Neural crest cell (in vitro differentiated cells): ENCODE data around the gene LBHD2. TPM values are rescaled to one million over a fixed set of nuclear protein-coding genes. Genes with fewer than 3 reads are reported as not detected.

ENCODE experiments used
- DNase-seq: peaks from one replicate; pipeline ENCODE4 v3.0.0; 2021; ENCODE audit warnings: low read depth, mixed read lengths, low spot score
- H3K27ac Mint-ChIP-seq: one replicate; pipeline ENCODE4 v1.8.0; 2021; ENCODE audit warnings: mild to moderate bottlenecking, mixed read lengths; ENCODE audit not compliant: unreplicated experiment
- H3K27me3 Mint-ChIP-seq: 2 replicates; pipeline ENCODE4 v1.8.0; 2021; ENCODE audit warnings: low read depth, mild to moderate bottlenecking, mixed read lengths
- H3K36me3 Mint-ChIP-seq: 2 replicates; pipeline ENCODE4 v1.8.0; 2021; ENCODE audit warnings: low read depth, mild to moderate bottlenecking, mixed read lengths
- H3K4me1 Mint-ChIP-seq: 2 replicates; pipeline ENCODE4 v1.8.0; 2021; ENCODE audit warnings: mixed read lengths
- H3K4me3 Mint-ChIP-seq: one replicate; pipeline ENCODE4 v1.8.0; 2021; ENCODE audit warnings: mild to moderate bottlenecking, mixed read lengths
- H3K9me3 Mint-ChIP-seq: 2 replicates; pipeline ENCODE4 v1.8.0; 2021; ENCODE audit warnings: mixed read lengths
- total RNA-seq: library from RNA; stranded (reverse); gene quantifications from 2 replicates; pipeline ENCODE4 v1.2.1, GENCODE V29; 2021
- TF ChIP-seq, protein P1 (sequence below): fragments of 200-600 bp; sonication (generic); conservative IDR thresholded peaks from 2 replicates; pipeline ENCODE4 v1.5.0; 2021; ENCODE audit warnings: antibody characterized with exemption, mild to moderate bottlenecking

Gene LBHD2
- total RNA-seq, 1 donor from 2014 or later: not detected

DNA sequence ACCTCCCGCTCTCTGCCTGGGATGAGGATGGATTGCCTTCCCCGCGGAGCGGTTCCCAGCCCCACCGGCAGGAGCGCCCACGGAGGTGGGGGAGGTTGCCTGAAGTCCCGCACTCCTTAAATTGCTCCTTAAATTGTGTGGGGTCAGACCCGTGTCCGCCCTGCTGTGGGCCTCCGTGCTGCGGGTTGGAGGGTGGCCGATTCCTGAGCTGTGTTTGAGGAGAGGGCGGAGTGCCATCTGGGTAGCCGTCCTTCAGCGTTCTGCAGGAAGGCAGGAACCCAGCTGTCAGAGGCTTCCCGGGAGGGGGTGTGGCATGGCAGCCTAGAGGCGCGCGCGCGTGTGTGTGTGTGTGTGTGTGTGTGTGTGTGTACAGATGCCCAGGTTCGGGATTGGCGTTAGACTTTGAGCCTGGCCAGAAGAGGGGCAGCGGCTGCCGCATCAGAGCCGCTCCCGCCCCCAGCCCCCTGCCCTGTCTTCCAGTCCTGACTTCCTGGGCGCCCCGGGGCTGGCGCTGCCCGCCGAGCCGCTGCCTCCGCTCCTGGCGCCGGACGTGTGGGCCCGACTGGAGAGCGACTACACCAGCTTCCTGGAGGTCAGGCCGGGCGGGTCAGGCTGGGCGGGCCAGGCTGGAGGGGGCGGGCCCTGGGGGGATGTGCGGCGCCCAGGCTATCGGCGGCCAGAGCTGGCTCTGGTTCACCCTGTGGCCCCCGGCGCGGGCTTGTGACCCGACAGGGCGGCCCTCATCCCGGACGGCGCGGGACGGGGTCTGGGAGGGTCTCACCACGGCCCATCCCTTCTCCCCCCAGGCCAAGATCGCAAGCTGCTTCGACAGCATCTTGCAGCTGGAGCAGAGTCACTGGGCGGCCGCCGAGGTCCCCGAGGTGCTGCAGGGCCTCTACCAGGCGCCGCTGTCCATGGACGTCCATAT is 19.7 kb downstream of the LBHD2 start:
- TF ChIP-seq, protein P1, sequence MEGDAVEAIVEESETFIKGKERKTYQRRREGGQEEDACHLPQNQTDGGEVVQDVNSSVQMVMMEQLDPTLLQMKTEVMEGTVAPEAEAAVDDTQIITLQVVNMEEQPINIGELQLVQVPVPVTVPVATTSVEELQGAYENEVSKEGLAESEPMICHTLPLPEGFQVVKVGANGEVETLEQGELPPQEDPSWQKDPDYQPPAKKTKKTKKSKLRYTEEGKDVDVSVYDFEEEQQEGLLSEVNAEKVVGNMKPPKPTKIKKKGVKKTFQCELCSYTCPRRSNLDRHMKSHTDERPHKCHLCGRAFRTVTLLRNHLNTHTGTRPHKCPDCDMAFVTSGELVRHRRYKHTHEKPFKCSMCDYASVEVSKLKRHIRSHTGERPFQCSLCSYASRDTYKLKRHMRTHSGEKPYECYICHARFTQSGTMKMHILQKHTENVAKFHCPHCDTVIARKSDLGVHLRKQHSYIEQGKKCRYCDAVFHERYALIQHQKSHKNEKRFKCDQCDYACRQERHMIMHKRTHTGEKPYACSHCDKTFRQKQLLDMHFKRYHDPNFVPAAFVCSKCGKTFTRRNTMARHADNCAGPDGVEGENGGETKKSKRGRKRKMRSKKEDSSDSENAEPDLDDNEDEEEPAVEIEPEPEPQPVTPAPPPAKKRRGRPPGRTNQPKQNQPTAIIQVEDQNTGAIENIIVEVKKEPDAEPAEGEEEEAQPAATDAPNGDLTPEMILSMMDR: no peak
- H3K9me3 Mint-ChIP-seq: no peaks in the 10 kb centered on the region
- H3K4me3 Mint-ChIP-seq: no peak overlapping the region

DNA sequence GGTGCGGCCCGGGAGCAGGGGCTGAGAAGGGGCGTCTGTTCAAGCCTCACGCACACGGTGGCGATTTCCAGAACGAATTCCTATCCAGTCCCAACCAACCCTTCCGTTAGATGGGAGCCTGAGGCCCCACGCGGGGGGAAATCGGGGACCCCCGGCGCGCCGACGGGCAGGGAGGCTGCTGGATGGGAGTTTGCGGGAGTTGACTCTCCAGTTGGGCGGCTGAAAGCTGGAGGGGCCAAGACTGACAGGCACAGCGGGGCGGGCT is 20.3 kb downstream of the LBHD2 start:
- Mint-ChIP-seq H3K27ac (no peak overlapping the region), H3K9me3 (no peaks in the 10 kb centered on the region), H3K36me3 (no peaks in the 10 kb centered on the region), H3K4me3 (no peak overlapping the region), H3K27me3 (peaks cover 26% of the 10 kb centered on the region), H3K4me1 (peaks cover 5% of the 10 kb centered on the region)
- DNase-seq: no peak
- TF ChIP-seq, protein P1: no peak

More for the DNA sequence above, 19.7 kb downstream of the LBHD2 start:
- H3K36me3 Mint-ChIP-seq: no peaks in the 10 kb centered on the region
- no peak for DNase-seq
- peaks cover 5% of the 10 kb centered on the region for H3K4me1 Mint-ChIP-seq
- peaks cover 26% of the 10 kb centered on the region for H3K27me3 Mint-ChIP-seq
- no peak overlapping the region for H3K27ac Mint-ChIP-seq

DNA sequence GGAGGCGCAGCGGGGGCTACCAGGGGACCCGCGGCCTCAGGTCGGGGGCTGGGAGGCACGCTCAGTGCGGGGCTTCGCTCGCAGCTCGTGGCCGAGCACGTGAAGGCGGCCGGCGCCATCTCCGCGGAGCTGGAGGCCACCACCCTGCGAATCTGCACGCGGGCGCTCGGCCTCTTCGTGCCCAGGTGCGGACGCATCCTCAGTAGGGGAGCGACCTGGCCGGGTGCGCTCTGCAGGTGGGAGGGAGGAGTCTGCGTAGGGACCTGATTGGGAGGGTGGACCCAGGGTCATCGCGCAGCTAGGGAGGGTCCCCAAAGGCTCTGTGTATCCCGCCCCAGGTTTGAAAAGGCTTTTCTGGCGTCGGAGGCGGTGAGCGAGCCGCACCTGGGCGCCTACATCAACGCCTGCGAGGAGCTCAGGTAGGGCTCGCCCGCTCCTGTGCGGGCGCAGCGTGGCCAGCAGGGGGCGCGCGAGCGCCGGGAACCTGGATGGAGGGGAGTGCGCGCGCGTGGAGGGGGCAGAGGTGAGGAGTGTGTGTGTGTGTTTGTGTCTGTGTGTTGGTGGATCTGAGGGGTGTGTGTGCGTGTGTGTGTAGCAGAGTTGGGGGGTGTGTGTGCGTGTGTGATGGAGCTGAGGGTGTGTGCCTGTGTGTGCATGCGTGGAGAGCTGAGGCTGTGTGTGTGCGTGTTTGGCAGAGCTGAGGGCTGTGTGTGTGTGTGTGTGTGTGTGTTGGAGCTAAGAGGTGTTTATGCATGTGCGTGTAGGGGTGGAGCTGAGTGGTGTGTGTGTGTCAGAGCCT is 20.8 kb downstream of the LBHD2 start:
- peaks cover 27% of the 10 kb centered on the region for H3K27me3 Mint-ChIP-seq
- H3K36me3 Mint-ChIP-seq: no peaks in the 10 kb centered on the region
- peaks cover 5% of the 10 kb centered on the region for H3K4me1 Mint-ChIP-seq
- TF ChIP-seq, protein P1: peak; percentile 95
- no peak overlapping the region for H3K27ac Mint-ChIP-seq
- no peak overlapping the region for H3K4me3 Mint-ChIP-seq
- H3K9me3 Mint-ChIP-seq: no peaks in the 10 kb centered on the region
- peak; percentile 74 for DNase-seq

DNA sequence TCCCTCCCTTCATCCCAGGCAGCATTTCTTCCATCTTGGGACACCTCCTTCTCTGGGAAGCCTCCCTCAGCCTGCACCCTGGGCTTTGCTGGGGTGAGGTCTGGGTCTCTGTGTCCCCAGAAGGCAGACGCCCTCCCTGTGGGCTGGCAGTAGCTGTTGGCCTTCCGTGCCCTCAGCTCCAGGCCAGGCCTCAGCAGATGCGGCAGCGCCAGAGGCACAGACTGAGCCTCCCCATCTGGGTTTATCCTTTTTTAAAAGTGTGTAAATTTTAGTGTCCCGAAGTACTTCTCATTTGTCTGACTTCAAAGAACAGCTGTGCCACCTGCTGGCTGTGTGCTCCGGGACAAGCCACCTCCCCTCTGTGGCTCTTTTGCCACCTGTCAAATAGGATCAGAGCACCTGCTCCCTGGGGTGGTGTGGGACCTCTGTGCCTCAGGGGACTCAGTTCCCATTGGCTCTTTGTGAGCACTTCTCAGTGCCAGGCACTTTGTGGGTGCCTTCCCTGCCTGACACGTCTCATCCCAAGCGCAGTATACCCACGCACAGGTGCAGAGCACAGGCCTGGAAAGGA is 21.7 kb downstream of the LBHD2 start:
- no peaks in the 10 kb centered on the region for H3K9me3 Mint-ChIP-seq
- H3K4me3 Mint-ChIP-seq: no peak overlapping the region
- no peak overlapping the region for H3K27ac Mint-ChIP-seq
- TF ChIP-seq, protein P1: no peak
- DNase-seq: no peak
- peaks cover 35% of the 10 kb centered on the region for H3K27me3 Mint-ChIP-seq
- peaks cover 12% of the 10 kb centered on the region for H3K4me1 Mint-ChIP-seq
- no peaks in the 10 kb centered on the region for H3K36me3 Mint-ChIP-seq

DNA sequence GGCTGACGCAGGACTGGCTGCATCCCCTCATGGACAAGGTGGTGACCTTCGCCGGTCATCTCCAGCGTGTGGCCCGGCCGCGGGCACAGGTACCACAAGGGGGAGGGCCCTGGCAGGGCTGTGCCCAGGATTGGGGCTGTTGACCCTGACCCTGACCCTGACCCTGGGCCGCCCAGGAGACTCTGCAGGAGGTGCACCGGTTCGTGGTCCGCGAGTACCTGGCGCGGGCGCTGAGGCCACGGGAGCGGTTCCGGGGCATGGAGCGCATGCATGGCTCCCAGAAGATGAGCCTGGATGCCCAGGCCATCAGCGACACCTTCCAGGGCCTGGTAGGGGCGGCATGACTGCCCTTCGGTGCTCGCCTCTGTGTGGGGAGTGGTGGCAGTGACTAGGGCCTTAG is 23.4 kb downstream of the LBHD2 start:
- no peak overlapping the region for H3K27ac Mint-ChIP-seq
- H3K4me3 Mint-ChIP-seq: no peak overlapping the region
- no peaks in the 10 kb centered on the region for H3K36me3 Mint-ChIP-seq
- H3K4me1 Mint-ChIP-seq: peaks cover 15% of the 10 kb centered on the region
- H3K27me3 Mint-ChIP-seq: peaks cover 37% of the 10 kb centered on the region
- no peaks in the 10 kb centered on the region for H3K9me3 Mint-ChIP-seq
- TF ChIP-seq, protein P1: no peak
- no peak for DNase-seq
